ENCODE measurements around the gene WDR93.

WDR93 gene

GRCh38 chr15:89668171-89668570 lies 22.4 kb upstream of the WDR93 start:
- DNase-seq, result no peak
- Histone ChIP-seq H4K91ac (ENCODE audit: low read depth, low read length) (no peak overlapping the region), H3K23ac (ENCODE audit: low read length) (no peak overlapping the region), H3K79me1 (ENCODE audit: low read length) (peaks cover 6% of the 10 kb centered on the region), H4K12ac (ENCODE audit: low read depth, low read length) (no peak overlapping the region), H2BK12ac (ENCODE audit: low read length) (no peak overlapping the region), H3K79me2 (ENCODE audit: control insufficient read depth, insufficient read depth, low read length, poor library complexity) (no peaks in the 10 kb centered on the region), H2AK5ac (ENCODE audit: low read length) (no peak overlapping the region), H3K9ac (ENCODE audit: low read length) (no peak overlapping the region), H3K36me3 (ENCODE audit: control insufficient read depth in 1 of 2, insufficient read depth in 2 of 2, low read length in 2 of 2) (no peaks in the 10 kb centered on the region), H2BK5ac (ENCODE audit: low read depth, low read length, poor library complexity) (no peak overlapping the region), H3K27me3 (ENCODE audit: insufficient read depth, low read length) (peaks cover 9% of the 10 kb centered on the region), H4K8ac (ENCODE audit: low read depth, low read length) (no peak overlapping the region), H3K18ac (ENCODE audit: low read length) (no peak overlapping the region), H3K27ac (ENCODE audit: low read depth, low read length) (no peak overlapping the region), H3K4me3 (ENCODE audit: low read depth, low read length) (no peak overlapping the region), H3K4me1 (ENCODE audit: control insufficient read depth in 1 of 2, insufficient read depth in 2 of 2, low read length in 2 of 2) (peaks cover 0 to 6% of the 10 kb centered on the region in 2 experiments), H2AFZ (ENCODE audit: insufficient read depth, low read length, poor library complexity) (no peak overlapping the region), H2BK120ac (ENCODE audit: insufficient read depth, low read length, poor library complexity) (no peak overlapping the region), H3K4me2 (ENCODE audit: low read length) (no peak overlapping the region), H3K14ac (ENCODE audit: low read length) (no peak overlapping the region), H3K4ac (ENCODE audit: low read depth, low read length) (no peak overlapping the region), H3K9me3 (ENCODE audit: insufficient read depth, low read depth, low read length) (peaks cover 1% of the 10 kb centered on the region)
- no CpG with 5 or more reads among the region's 3 CpGs for WGBS (ENCODE audit: extremely low coverage, insufficient coverage, insufficient read length)

- H3K79me1 ChIP-seq (ENCODE audit: low read length), result peaks cover 4% of the 10 kb centered on the region
- H2BK120ac ChIP-seq (ENCODE audit: insufficient read depth, low read length, poor library complexity), result no peak overlapping the region
- no peak overlapping the region for H3K23ac ChIP-seq (ENCODE audit: low read length)
- H3K4ac ChIP-seq (ENCODE audit: low read depth, low read length), result no peak overlapping the region
- H3K9me3 ChIP-seq (ENCODE audit: insufficient read depth, low read depth, low read length), result peaks cover 1% of the 10 kb centered on the region
- no peak overlapping the region for H2BK5ac ChIP-seq (ENCODE audit: low read depth, low read length, poor library complexity)
- H3K36me3 ChIP-seq (ENCODE audit: control insufficient read depth in 1 of 2, insufficient read depth in 2 of 2, low read length in 2 of 2), result no peaks in the 10 kb centered on the region
- H2BK12ac ChIP-seq (ENCODE audit: low read length), result no peak overlapping the region
- H2AK5ac ChIP-seq (ENCODE audit: low read length), result no peak overlapping the region
- no peak overlapping the region for H3K4me2 ChIP-seq (ENCODE audit: low read length)
- peak overlapping the region; percentile 30 for H3K4me3 ChIP-seq (ENCODE audit: low read depth, low read length)
- no peak overlapping the region for H2AFZ ChIP-seq (ENCODE audit: insufficient read depth, low read length, poor library complexity)
- H3K27me3 ChIP-seq (ENCODE audit: insufficient read depth, low read length), result peaks cover 8% of the 10 kb centered on the region
- no peak overlapping the region for H3K27ac ChIP-seq (ENCODE audit: low read depth, low read length)
- no peak overlapping the region for H3K14ac ChIP-seq (ENCODE audit: low read length)
- H3K18ac ChIP-seq (ENCODE audit: low read length), result no peak overlapping the region
- no peak overlapping the region for H4K91ac ChIP-seq (ENCODE audit: low read depth, low read length)
- H3K9ac ChIP-seq (ENCODE audit: low read length), result no peak overlapping the region
- no peak for DNase-seq
- H3K79me2 ChIP-seq (ENCODE audit: control insufficient read depth, insufficient read depth, low read length, poor library complexity), result no peaks in the 10 kb centered on the region
- no CpG with 5 or more reads among the region's 9 CpGs for WGBS (ENCODE audit: extremely low coverage, insufficient coverage, insufficient read length)
- peaks cover 0 to 6% of the 10 kb centered on the region in 2 experiments for H3K4me1 ChIP-seq (ENCODE audit: control insufficient read depth in 1 of 2, insufficient read depth in 2 of 2, low read length in 2 of 2)
- H4K12ac ChIP-seq (ENCODE audit: low read depth, low read length), result no peak overlapping the region
- H4K8ac ChIP-seq (ENCODE audit: low read depth, low read length), result no peak overlapping the region
Measured at GRCh38 chr15:89669309-89669865, 21.2 kb upstream of the WDR93 start.

GRCh38 chr15:89669941-89670340 lies 20.7 kb upstream of the WDR93 start:
- WGBS (ENCODE audit: extremely low coverage, insufficient coverage, insufficient read length), result no CpG with 5 or more reads among the region's 15 CpGs
- DNase-seq, result no peak
- H3K23ac ChIP-seq (ENCODE audit: low read length), result no peak overlapping the region

GRCh38 chr15:89670971-89671560 lies 19.5 kb upstream of the WDR93 start:
- Histone ChIP-seq H4K12ac (ENCODE audit: low read depth, low read length) (no peak overlapping the region), H3K4me3 (ENCODE audit: low read depth, low read length) (no peak overlapping the region), H3K9ac (ENCODE audit: low read length) (no peak overlapping the region), H3K4ac (ENCODE audit: low read depth, low read length) (no peak overlapping the region), H3K79me1 (ENCODE audit: low read length) (no peaks in the 10 kb centered on the region), H3K36me3 (ENCODE audit: control insufficient read depth in 1 of 2, insufficient read depth in 2 of 2, low read length in 2 of 2) (no peaks in the 10 kb centered on the region), H3K23ac (ENCODE audit: low read length) (no peak overlapping the region), H3K27me3 (ENCODE audit: insufficient read depth, low read length) (no peaks in the 10 kb centered on the region), H2BK12ac (ENCODE audit: low read length) (no peak overlapping the region), H3K4me2 (ENCODE audit: low read length) (no peak overlapping the region), H4K8ac (ENCODE audit: low read depth, low read length) (no peak overlapping the region), H3K9me3 (ENCODE audit: insufficient read depth, low read depth, low read length) (peaks cover 1% of the 10 kb centered on the region), H3K14ac (ENCODE audit: low read length) (no peak overlapping the region), H3K18ac (ENCODE audit: low read length) (no peak overlapping the region), H2BK5ac (ENCODE audit: low read depth, low read length, poor library complexity) (no peak overlapping the region), H3K27ac (ENCODE audit: low read depth, low read length) (no peak overlapping the region), H3K4me1 (ENCODE audit: control insufficient read depth in 1 of 2, insufficient read depth in 2 of 2, low read length in 2 of 2) (peaks cover 0 to 1% of the 10 kb centered on the region in 2 experiments), H4K91ac (ENCODE audit: low read depth, low read length) (no peak overlapping the region), H2AFZ (ENCODE audit: insufficient read depth, low read length, poor library complexity) (no peak overlapping the region), H2BK120ac (ENCODE audit: insufficient read depth, low read length, poor library complexity) (no peak overlapping the region), H3K79me2 (ENCODE audit: control insufficient read depth, insufficient read depth, low read length, poor library complexity) (no peaks in the 10 kb centered on the region), H2AK5ac (ENCODE audit: low read length) (no peak overlapping the region)
- DNase-seq, result no peak
- WGBS (ENCODE audit: extremely low coverage, insufficient coverage, insufficient read length), result no CpG with 5 or more reads among the region's 12 CpGs

More at GRCh38 chr15:89669941-89670340, 20.7 kb upstream of the WDR93 start:
- no peak overlapping the region for H3K4me2 ChIP-seq (ENCODE audit: low read length)
- no peak overlapping the region for H4K8ac ChIP-seq (ENCODE audit: low read depth, low read length)
- no peaks in the 10 kb centered on the region for H3K79me2 ChIP-seq (ENCODE audit: control insufficient read depth, insufficient read depth, low read length, poor library complexity)
- H3K27me3 ChIP-seq (ENCODE audit: insufficient read depth, low read length), result peaks cover 2% of the 10 kb centered on the region
- no peak overlapping the region for H2BK120ac ChIP-seq (ENCODE audit: insufficient read depth, low read length, poor library complexity)
- no peak overlapping the region for H3K27ac ChIP-seq (ENCODE audit: low read depth, low read length)
- H2AK5ac ChIP-seq (ENCODE audit: low read length), result no peak overlapping the region
- peaks cover 4% of the 10 kb centered on the region for H3K79me1 ChIP-seq (ENCODE audit: low read length)
- H3K36me3 ChIP-seq (ENCODE audit: control insufficient read depth in 1 of 2, insufficient read depth in 2 of 2, low read length in 2 of 2), result no peaks in the 10 kb centered on the region
- H3K4me3 ChIP-seq (ENCODE audit: low read depth, low read length), result no peak overlapping the region
- H2BK12ac ChIP-seq (ENCODE audit: low read length), result no peak overlapping the region
- no peak overlapping the region for H4K91ac ChIP-seq (ENCODE audit: low read depth, low read length)
- H3K9me3 ChIP-seq (ENCODE audit: insufficient read depth, low read depth, low read length), result peaks cover 1% of the 10 kb centered on the region
- H3K9ac ChIP-seq (ENCODE audit: low read length), result no peak overlapping the region
- H3K4ac ChIP-seq (ENCODE audit: low read depth, low read length), result no peak overlapping the region
- H3K4me1 ChIP-seq (ENCODE audit: control insufficient read depth in 1 of 2, insufficient read depth in 2 of 2, low read length in 2 of 2), result peaks cover 0 to 6% of the 10 kb centered on the region in 2 experiments
- H3K14ac ChIP-seq (ENCODE audit: low read length), result no peak overlapping the region
- no peak overlapping the region for H3K18ac ChIP-seq (ENCODE audit: low read length)
- H4K12ac ChIP-seq (ENCODE audit: low read depth, low read length), result no peak overlapping the region
- H2AFZ ChIP-seq (ENCODE audit: insufficient read depth, low read length, poor library complexity), result no peak overlapping the region
- no peak overlapping the region for H2BK5ac ChIP-seq (ENCODE audit: low read depth, low read length, poor library complexity)
